ENCODE data around the gene SLC35G6.

DNA sequence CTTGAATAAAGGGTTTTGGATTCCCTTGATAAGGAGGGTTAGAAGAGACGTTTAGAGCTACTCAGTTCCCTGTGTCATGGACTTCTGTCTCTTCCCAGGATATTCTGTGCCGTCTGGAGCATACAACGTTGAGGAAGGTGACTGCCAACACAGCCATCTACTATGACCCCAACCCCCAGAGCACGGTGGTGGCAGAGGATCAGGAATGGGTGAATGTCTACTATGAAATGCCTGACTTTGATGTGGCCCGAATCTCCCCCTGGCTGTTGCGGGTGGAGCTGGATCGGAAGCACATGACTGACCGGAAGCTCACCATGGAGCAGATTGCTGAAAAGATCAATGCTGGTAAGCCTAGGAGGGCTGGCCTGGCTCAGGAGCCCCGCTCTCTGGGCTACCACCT lies 27.6 kb downstream of the SLC35G6 start:
- TF ChIP-seq POLR2A (IDR thresholded peaks at IDR 0.05) (no peak), EP300 (IDR thresholded peaks at IDR 0.05) (no peak)
- TF ChIP-seq, protein P1, sequence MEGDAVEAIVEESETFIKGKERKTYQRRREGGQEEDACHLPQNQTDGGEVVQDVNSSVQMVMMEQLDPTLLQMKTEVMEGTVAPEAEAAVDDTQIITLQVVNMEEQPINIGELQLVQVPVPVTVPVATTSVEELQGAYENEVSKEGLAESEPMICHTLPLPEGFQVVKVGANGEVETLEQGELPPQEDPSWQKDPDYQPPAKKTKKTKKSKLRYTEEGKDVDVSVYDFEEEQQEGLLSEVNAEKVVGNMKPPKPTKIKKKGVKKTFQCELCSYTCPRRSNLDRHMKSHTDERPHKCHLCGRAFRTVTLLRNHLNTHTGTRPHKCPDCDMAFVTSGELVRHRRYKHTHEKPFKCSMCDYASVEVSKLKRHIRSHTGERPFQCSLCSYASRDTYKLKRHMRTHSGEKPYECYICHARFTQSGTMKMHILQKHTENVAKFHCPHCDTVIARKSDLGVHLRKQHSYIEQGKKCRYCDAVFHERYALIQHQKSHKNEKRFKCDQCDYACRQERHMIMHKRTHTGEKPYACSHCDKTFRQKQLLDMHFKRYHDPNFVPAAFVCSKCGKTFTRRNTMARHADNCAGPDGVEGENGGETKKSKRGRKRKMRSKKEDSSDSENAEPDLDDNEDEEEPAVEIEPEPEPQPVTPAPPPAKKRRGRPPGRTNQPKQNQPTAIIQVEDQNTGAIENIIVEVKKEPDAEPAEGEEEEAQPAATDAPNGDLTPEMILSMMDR (IDR thresholded peaks at IDR 0.05), result no peak

Data from ovary (tissue), 3 donors.